GM12872 (cell line): ENCODE measurements around the gene SGSM1.

Experiments
- TF ChIP-seq, protein P1 (sequence below): IDR thresholded peaks from 3 replicates; pipeline ENCODE4 v1.5.1; 2011; ENCODE audit warnings: low read depth, mild to moderate bottlenecking, low read length, moderate library complexity; ENCODE audit not compliant: insufficient read depth

Gene SGSM1

DNA sequence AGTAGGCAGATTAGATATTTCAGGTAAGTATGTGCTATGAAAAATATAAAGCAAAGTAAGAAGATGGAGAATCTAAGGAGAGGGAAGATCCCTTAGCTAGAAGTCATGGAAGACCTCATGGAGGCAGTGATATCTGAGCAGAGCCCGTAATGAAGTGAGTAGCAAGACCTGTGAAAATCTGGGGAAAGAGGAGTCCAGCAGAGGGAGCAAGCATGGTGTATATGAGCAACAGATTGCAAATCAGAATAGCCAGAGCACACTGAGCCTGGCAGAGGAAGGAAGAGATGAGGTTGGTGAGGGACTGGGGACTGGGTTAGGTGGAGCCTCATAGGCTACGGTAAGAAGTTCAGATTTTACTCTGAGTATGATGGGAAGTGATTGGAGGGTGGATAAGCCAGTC, 131.1 kb downstream of the SGSM1 start:
- TF ChIP-seq, protein P1, sequence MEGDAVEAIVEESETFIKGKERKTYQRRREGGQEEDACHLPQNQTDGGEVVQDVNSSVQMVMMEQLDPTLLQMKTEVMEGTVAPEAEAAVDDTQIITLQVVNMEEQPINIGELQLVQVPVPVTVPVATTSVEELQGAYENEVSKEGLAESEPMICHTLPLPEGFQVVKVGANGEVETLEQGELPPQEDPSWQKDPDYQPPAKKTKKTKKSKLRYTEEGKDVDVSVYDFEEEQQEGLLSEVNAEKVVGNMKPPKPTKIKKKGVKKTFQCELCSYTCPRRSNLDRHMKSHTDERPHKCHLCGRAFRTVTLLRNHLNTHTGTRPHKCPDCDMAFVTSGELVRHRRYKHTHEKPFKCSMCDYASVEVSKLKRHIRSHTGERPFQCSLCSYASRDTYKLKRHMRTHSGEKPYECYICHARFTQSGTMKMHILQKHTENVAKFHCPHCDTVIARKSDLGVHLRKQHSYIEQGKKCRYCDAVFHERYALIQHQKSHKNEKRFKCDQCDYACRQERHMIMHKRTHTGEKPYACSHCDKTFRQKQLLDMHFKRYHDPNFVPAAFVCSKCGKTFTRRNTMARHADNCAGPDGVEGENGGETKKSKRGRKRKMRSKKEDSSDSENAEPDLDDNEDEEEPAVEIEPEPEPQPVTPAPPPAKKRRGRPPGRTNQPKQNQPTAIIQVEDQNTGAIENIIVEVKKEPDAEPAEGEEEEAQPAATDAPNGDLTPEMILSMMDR = peak; percentile 25; the same call in 1 of the 3 replicates

DNA sequence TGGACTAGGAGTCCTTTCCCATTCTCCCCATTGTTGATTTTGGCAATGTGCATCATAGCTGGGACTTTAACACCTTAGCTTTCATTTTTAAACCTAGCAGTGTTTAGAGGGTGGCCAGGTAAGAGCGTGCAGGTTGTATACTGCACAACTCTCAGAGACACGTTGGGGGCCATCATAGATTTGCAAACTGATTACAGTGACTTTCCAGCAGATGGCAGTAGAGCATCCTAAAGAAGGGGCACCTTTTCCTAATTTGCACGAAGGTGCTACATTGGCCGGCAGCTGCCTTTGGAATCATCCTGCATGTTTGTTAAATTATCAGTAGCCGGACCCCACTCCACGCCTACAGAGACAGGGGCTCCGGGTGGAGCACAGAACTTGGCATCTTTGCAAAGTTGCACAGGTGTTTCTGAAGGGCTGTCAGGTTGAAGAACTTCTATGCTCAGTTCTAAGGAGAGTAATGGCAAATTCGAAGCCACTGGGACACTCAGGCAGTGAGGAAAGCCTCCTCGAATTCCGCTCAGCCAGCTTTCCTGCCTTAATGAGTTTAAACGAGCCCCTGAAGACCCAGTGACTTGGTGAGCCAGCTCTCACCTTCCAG, 132.8 kb downstream of the SGSM1 start:
- TF ChIP-seq, protein P1 = peak; percentile 79

DNA sequence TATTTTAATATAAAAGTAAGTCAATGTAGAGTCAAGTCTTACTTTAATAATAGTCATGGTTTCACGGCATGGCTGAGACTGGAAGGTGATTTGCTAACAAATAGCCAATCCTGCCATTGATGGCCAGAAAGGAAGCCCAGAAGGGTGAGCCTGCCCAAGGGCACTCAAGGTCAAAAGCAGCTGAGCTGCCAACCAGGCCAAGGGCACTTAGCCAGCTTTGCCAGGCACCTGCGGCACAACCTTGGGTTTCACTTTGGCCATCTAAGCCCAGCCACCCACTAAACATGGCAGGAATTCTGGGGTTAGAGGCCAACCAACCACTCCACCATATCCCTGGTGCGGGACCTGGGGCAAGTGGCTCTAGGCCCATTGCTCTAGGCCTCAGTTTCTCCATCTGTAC, 136.3 kb downstream of the SGSM1 start:
- TF ChIP-seq, protein P1 = no peak

DNA sequence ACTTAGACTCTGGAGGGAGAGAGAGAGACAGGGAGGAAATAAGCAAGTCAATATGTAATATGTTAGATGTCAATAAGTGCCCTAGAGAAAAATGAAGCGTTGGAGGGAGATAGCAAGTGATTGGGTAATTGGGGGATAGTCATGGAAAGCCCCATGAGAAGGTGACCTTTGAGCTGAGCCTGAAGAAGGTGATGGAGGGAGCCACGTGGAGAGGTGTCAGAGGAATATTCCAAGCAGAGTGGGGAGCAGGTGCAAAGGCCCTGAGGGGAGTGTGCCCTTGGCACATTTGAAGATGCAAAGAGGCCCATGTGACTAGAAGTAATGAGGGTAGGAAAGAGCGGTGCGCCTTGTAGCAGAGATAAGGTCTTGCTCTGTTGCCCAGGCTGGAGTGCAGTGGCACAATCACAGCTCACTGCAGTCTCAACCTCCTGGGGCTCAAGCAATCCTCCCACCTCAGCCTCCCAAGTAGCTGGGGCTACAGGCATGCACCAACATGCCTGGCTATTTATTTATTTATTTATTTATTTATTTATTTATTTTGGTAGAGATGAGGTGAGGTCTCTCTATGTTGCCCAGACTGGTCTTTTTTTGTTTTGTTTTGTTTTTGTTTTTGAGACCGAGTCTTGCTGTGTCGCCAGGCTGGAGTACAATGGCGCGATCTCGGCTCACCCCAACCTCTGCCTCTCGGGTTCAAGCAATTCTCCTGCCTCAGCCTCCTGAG, 138.4 kb downstream of the SGSM1 start:
- TF ChIP-seq, protein P1 = no peak

DNA sequence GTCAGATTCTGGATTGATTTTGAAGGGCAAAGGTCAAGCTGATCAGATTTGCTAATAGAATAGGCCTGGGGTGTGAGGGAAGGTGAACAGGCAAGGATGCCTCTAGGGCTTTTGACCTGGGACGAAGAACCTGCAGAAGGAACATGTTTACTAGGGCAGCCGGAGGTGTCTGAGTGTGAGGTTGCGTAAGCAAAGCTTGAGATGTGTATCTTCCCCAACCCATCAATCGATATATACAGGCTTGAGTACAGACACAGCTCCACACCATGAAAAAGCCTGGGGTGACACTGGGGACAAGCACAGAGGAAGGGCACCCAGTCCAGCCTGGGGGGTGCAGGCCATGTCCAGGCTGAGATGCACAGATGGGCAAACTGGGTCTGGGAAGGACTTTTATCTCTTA, 139.4 kb downstream of the SGSM1 start:
- TF ChIP-seq, protein P1 = no peak

DNA sequence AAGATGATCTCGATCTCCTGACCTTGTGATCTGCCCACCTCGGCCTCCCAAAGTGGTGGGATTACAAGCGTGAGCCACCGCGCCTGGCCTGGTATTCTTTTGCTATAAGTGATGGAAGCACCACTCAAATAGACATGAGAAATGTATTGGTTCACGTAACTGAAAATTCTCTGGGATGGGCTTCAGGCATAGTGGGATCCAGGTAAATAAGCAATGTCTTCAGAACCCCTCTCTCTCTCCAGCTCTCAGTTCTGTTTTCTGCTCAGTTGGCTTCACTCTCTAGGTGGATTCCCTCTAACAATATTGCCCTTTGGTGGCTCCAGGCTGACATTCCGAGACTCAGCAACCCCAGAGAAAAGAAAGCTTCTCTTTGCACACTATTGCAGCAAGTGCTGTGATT, 141.4 kb downstream of the SGSM1 start:
- TF ChIP-seq, protein P1 = no peak

DNA sequence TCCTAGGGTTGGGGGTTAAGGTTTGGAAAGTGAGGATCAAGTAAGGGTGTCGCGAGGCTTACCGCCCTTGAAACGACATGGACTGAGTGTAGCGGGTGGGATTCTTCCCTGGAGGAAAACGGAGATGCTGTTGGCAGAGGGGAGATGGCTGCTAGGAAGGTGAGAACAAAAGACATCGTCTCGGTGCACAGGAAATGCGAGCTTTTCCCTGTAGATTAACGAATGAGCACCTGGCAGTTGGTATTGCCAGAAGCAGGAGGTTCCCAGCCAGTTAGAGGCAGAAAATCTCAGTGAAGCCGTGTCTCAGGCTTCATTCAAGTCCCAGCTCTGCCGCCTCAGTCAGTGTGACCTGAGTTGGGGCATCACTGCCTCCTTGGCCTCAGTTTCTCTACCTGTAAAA, 141.9 kb downstream of the SGSM1 start:
- TF ChIP-seq, protein P1 = no peak
